Left lung (tissue), 10 donors: Measurements from ENCODE around the gene HEXIM1. TPM values are rescaled to one million over a fixed set of nuclear protein-coding genes. Genes with fewer than 3 reads are reported as not detected.

ENCODE experiments used
- ATAC-seq: fragments of 200-7000 bp; cut with Tn5 transposase; one replicate; pipeline ENCODE4 v1.9.1; 2020; ENCODE audit warnings: moderate library complexity
- DNase-seq, 4 donors: peaks; one replicate each; pipeline ENCODE4 v3.0.0-alpha.2; 2013 to 2020
- H3K27ac ChIP-seq, 2 donors: fragments of 200-600 bp; sonication (generic) in 1 of 2; one replicate each; pipeline versions ENCODE4 v1.5.0 to v1.8.0; 2020 to 2021
- H3K27me3 ChIP-seq, 2 donors: fragments of 200-600 bp; sonication (generic) in 1 of 2; one replicate each; pipeline versions ENCODE4 v1.5.0 to v1.8.0; 2020 to 2021
- H3K36me3 ChIP-seq, 2 donors: fragments of 200-600 bp; sonication (generic) in 1 of 2; one replicate each; pipeline versions ENCODE4 v1.5.0 to v1.8.0; 2020 to 2021
- H3K4me1 ChIP-seq, 2 donors: fragments of 200-600 bp; one replicate each; pipeline ENCODE4 v1.8.0; 2021
- H3K4me3 ChIP-seq, 2 donors: fragments of 200-600 bp; sonication (generic) in 1 of 2; one replicate each; pipeline versions ENCODE4 v1.5.0 to v1.8.0; 2020 to 2021; ENCODE audit warnings: mild to moderate bottlenecking in 1 of 2
- H3K9me3 ChIP-seq, 2 donors: fragments of 200-600 bp; sonication (generic) in 1 of 2; one replicate each; pipeline versions ENCODE4 v1.5.0 to v1.8.0; 2020 to 2021
- intact Hi-C, 2 donors: fragments of 100-400 bp; cut with DNase I; formaldehyde crosslinking; loops; one replicate each; pipeline versions ENCODE4 v1.11.2 to v1.14.2; 2022
- polyA plus RNA-seq, 6 donors: library from polyadenylated mRNA; unstranded; fragments of 120-200 nt; gene quantifications; one replicate each; pipeline ENCODE4 v1.2.1, GENCODE V29; 2013; ENCODE audit not compliant: insufficient read length in 6 of 6
- total RNA-seq, 2 donors: library from RNA; stranded (reverse); fragmentation: NEBNext Ultra II Directional; extraction: Animal tissue kit (Norgen Biotek cat#: 25700); gene quantifications; one replicate each; pipeline ENCODE4 v1.2.1, GENCODE V29; 2021
- TF ChIP-seq, protein P1 (sequence below), 2 donors: fragments of 200-600 bp; sonication (generic) in 1 of 2; IDR thresholded peaks; one replicate each; pipeline versions ENCODE4 v1.5.0 to v1.8.0; 2021; ENCODE audit warnings: antibody characterized with exemption in 2 of 2
- donor health status: DM: no; HTN: yes; CAD: no.
- donor health status: DM: no; HTN: no; CAD: no.

Gene HEXIM1
- total and polyA plus RNA-seq, 8 donors = 27.3 to 41.5 (median 34.8) TPM

DNA sequence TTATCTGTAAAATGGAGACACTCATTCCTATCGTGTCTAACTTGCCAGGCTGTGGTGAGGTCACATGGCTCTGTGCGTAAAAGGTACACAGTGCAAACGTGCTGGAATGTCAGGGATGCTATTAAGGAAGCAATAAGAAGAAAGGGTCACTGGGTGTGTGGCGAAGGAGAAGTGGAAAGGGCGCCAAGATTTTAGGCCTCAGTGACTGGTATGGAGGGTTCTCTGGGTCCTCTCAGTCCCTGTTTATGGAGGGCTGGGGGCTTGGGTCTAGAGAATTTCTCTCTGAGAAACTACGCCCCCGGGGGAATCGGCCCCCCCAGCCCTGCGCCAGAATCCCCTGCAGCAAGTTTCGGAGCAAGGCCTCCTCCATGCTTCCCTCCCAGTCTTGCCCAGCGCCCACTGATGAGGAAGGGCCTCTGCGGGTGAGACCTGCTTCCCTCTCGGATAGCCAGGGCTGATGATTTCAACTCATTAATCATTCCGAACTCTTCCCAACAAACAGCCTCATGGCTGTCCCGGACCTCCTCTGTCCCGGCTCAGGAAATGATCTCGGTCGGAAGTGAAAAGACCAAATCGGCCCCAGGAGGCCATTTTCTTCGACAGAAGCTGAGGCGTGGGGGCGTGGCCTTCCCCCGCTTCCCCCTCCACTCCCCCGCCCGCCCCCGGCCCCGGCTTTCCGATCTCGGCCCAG is 1.2 kb upstream of the HEXIM1 start:
- H3K27ac ChIP-seq = peak overlapping the region; percentile 95 to 97
- H3K27me3 ChIP-seq = no peaks in the 10 kb centered on the region
- ATAC-seq (peak; percentile 2), DNase-seq (peak in 2 of 4 donors; percentile 79 to 81)
- intact Hi-C loops = no loop called here
- H3K9me3 ChIP-seq = no peaks in the 10 kb centered on the region
- H3K4me3 ChIP-seq = peak overlapping the region; percentile 40 to 73
- TF ChIP-seq, protein P1, sequence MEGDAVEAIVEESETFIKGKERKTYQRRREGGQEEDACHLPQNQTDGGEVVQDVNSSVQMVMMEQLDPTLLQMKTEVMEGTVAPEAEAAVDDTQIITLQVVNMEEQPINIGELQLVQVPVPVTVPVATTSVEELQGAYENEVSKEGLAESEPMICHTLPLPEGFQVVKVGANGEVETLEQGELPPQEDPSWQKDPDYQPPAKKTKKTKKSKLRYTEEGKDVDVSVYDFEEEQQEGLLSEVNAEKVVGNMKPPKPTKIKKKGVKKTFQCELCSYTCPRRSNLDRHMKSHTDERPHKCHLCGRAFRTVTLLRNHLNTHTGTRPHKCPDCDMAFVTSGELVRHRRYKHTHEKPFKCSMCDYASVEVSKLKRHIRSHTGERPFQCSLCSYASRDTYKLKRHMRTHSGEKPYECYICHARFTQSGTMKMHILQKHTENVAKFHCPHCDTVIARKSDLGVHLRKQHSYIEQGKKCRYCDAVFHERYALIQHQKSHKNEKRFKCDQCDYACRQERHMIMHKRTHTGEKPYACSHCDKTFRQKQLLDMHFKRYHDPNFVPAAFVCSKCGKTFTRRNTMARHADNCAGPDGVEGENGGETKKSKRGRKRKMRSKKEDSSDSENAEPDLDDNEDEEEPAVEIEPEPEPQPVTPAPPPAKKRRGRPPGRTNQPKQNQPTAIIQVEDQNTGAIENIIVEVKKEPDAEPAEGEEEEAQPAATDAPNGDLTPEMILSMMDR (IDR thresholded peaks at IDR 0.05) = no peak
- no peaks in the 10 kb centered on the region for H3K36me3 ChIP-seq
- peaks cover 17 to 55% of the 10 kb centered on the region in 2 donors for H3K4me1 ChIP-seq

DNA sequence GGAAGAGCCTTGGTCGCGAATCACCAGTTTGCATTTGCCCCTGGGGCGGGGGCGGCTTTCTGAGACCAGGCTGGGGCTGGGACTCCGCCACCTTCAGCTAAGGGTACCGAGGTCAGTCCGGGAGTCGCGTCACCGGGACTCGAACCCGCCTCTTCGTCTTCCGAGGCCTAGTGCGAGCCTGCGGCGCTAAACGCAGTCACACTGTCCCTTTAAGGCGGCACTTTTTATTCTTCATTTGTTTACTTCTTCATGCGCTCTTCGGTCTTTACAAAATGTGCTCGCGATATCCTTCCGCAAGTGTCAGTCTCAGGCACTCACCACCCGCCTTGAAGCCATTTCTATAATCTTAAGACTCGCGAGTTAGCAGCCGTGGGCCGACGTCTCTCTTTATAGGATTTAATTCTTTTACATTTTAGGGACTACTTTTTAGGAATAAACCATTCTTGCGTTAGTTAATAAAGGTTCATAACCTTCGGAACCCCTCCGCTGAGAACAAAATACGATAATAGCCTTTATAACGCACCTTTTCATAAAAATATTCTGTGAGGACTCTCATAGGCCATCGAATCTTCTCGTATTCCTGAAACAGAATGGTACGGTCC is 593 bp upstream of the HEXIM1 start:
- intact Hi-C loops = no loop called here
- peak overlapping the region; percentile 95 to 97 for H3K27ac ChIP-seq
- peak; percentile 87 to 95 (median 90) for DNase-seq
- no peaks in the 10 kb centered on the region for H3K27me3 ChIP-seq
- H3K4me1 ChIP-seq = peaks cover 17 to 59% of the 10 kb centered on the region in 2 donors
- no peaks in the 10 kb centered on the region for H3K9me3 ChIP-seq
- no peaks in the 10 kb centered on the region for H3K36me3 ChIP-seq
- H3K4me3 ChIP-seq = peak overlapping the region; percentile 40 to 73
- TF ChIP-seq, protein P1 (IDR thresholded peaks at IDR 0.05) = no peak
- ATAC-seq = peak; percentile 43

DNA sequence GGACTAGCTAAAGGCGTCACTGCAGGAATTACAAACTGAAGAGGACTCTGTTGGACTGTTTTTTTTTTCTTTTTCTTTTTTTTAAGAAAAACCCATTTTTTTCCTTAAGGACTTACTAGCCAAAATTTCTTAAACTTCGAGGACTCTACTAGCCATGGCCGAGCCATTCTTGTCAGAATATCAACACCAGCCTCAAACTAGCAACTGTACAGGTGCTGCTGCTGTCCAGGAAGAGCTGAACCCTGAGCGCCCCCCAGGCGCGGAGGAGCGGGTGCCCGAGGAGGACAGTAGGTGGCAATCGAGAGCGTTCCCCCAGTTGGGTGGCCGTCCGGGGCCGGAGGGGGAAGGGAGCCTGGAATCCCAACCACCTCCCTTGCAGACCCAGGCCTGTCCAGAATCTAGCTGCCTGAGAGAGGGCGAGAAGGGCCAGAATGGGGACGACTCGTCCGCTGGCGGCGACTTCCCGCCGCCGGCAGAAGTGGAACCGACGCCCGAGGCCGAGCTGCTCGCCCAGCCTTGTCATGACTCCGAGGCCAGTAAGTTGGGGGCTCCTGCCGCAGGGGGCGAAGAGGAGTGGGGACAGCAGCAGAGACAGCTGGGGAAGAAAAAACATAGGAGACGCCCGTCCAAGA is 878 bp downstream of the HEXIM1 start:
- TF ChIP-seq, protein P1 (IDR thresholded peaks at IDR 0.05) = peak; percentile 78 to 84
- Histone ChIP-seq H3K4me3 (peak overlapping the region; percentile 71 to 73), H3K27ac (peak overlapping the region; percentile 95 to 98), H3K4me1 (peaks cover 17 to 50% of the 10 kb centered on the region in 2 donors), H3K36me3 (no peaks in the 10 kb centered on the region), H3K27me3 (no peaks in the 10 kb centered on the region), H3K9me3 (no peaks in the 10 kb centered on the region)
- DNase-seq = peak; percentile 87 to 94 (median 92)
- peak; percentile 72 for ATAC-seq
- intact Hi-C loops = no loop called here

DNA sequence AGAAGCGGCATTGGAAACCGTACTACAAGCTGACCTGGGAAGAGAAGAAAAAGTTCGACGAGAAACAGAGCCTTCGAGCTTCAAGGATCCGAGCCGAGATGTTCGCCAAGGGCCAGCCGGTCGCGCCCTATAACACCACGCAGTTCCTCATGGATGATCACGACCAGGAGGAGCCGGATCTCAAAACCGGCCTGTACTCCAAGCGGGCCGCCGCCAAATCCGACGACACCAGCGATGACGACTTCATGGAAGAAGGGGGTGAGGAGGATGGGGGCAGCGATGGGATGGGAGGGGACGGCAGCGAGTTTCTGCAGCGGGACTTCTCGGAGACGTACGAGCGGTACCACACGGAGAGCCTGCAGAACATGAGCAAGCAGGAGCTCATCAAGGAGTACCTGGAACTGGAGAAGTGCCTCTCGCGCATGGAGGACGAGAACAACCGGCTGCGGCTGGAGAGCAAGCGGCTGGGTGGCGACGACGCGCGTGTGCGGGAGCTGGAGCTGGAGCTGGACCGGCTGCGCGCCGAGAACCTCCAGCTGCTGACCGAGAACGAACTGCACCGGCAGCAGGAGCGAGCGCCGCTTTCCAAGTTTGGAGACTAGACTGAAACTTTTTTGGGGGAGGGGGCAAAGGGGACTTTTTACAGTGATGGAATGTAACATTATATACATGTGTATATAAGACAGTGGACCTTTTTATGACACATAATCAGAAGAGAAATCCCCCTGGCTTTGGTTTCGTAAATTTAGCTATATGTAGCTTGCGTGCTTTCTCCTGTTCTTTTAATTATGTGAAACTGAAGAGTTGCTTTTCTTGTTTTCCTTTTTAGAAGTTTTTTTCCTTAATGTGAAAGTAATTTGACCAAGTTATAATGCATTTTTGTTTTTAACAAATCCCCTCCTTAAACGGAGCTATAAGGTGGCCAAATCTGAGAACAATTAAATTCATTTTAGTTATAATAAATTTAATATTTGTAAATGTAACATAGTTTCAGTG is 1.7 kb downstream of the HEXIM1 start:
- Histone ChIP-seq H3K36me3 (no peaks in the 10 kb centered on the region), H3K4me3 (peak overlapping the region; percentile 71 to 73), H3K27me3 (no peaks in the 10 kb centered on the region), H3K9me3 (no peaks in the 10 kb centered on the region), H3K27ac (peak overlapping the region; percentile 95 to 98), H3K4me1 (peaks cover 13 to 47% of the 10 kb centered on the region in 2 donors)
- intact Hi-C loops = no loop called here
- TF ChIP-seq, protein P1 (IDR thresholded peaks at IDR 0.05) = no peak
- peak; percentile 74 to 89 (median 82) for DNase-seq
- ATAC-seq = peak; percentile 22
